ENCODE measurements around the gene CCDC73. TPM values are rescaled to one million over a fixed set of nuclear protein-coding genes. Genes with fewer than 3 reads are reported as not detected.
A peak's percentile ranks its signal among the peaks of the same experiment; 100 is the strongest.

CCDC73 gene
- polyA plus RNA-seq, 4 donors = 0.01 to 0.09 TPM; not detected in 2

DNA sequence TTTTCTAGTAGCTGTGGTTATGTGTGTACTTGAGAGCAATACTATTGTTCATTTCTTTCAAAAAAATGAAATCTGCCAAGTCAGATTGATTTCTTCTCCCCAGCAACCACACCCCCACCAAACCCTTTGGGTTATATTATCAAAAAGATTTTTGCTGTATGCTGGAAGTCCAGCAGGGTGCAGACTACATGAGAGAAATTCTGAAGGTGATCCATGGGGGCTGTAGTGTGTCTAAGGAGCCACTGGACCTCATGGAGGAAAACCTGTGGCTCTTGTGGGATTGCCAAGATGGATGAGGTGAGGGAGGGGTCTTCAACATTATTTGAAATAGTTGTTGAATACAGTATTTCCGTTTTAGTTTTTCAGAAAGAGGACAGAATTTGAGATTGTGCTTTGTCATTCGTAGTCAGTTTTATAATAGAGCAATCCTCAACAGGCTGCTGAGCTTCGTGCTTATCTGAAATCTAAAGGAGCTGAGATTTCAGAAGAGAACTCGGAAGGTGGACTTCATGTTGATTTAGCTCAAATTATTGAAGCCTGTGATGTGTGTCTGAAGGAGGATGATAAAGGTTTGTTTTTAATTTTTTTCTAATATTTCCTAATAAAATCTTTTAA is 207.8 kb downstream of the CCDC73 start:
- Histone ChIP-seq H3K27ac (ENCODE audit: low read depth in 1 of 3, low read length in 2 of 3) (no peak overlapping the region), H3K9me3 (ENCODE audit: control insufficient read depth in 2 of 2, insufficient read depth in 1 of 2, low read depth in 1 of 2, low read length in 1 of 2) (peaks cover 0 to 7% of the 10 kb centered on the region in 2 donors), H3K36me3 (ENCODE audit: control insufficient read depth in 3 of 3, insufficient read depth in 2 of 3, low read depth in 1 of 3, low read length in 3 of 3) (peaks cover 9 to 18% (median 18%) of the 10 kb centered on the region in 3 donors), H3K4me3 (ENCODE audit: low read depth in 1 of 3, low read length in 3 of 3) (no peak overlapping the region), H3K27me3 (ENCODE audit: control insufficient read depth in 3 of 3, insufficient read depth in 3 of 3, low read length in 3 of 3) (no peaks in the 10 kb centered on the region), H3K4me1 (ENCODE audit: control insufficient read depth in 3 of 3, insufficient read depth in 2 of 3, low read depth in 1 of 3, low read length in 2 of 3) (peaks cover 0 to 14% (median 4%) of the 10 kb centered on the region in 3 donors)
- 67 to 75% (median 75%) methylated on average over 4 of the region's 4 CpGs for WGBS, 3 donors
- no peak for DNase-seq
- no peak for FAIRE-seq

DNA sequence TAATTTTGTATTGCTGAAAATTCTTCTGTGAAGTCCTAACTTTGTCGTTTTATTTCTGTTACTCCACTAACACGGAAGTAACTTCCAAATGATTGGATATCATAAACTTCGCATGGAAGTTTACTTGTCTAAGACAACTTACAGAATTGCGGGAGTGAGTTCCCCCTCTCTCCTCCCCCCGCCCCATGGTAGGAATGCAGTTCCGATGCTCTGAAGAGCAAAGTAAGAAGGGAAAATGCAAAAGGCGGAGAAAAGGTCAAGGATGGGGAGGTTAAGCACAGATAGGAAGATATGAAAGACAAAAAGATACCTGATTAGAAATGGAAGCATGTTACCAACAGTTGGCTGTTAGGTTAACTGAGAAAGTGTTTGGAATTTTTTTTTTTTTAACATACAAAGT is 209.5 kb downstream of the CCDC73 start:
- FAIRE-seq = no peak
- peak; percentile 14 to 44 for DNase-seq
- Histone ChIP-seq H3K4me1 (ENCODE audit: control insufficient read depth in 3 of 3, insufficient read depth in 2 of 3, low read depth in 1 of 3, low read length in 2 of 3) (peaks cover 0 to 14% (median 4%) of the 10 kb centered on the region in 3 donors), H3K4me3 (ENCODE audit: low read depth in 1 of 3, low read length in 3 of 3) (peak overlapping the region in 2 of 3 donors; percentile 84 to 91), H3K9me3 (ENCODE audit: control insufficient read depth in 2 of 2, insufficient read depth in 1 of 2, low read depth in 1 of 2, low read length in 1 of 2) (peaks cover 0 to 7% of the 10 kb centered on the region in 2 donors), H3K27ac (ENCODE audit: low read depth in 1 of 3, low read length in 2 of 3) (peak overlapping the region in 1 of 3 donors; percentile 91), H3K27me3 (ENCODE audit: control insufficient read depth in 3 of 3, insufficient read depth in 3 of 3, low read length in 3 of 3) (no peaks in the 10 kb centered on the region), H3K36me3 (ENCODE audit: control insufficient read depth in 3 of 3, insufficient read depth in 2 of 3, low read depth in 1 of 3, low read length in 3 of 3) (peaks cover 4 to 13% (median 7%) of the 10 kb centered on the region in 3 donors)
- 5 to 9% (median 7%) methylated on average over 7 of the region's 7 CpGs for WGBS, 3 donors

DNA sequence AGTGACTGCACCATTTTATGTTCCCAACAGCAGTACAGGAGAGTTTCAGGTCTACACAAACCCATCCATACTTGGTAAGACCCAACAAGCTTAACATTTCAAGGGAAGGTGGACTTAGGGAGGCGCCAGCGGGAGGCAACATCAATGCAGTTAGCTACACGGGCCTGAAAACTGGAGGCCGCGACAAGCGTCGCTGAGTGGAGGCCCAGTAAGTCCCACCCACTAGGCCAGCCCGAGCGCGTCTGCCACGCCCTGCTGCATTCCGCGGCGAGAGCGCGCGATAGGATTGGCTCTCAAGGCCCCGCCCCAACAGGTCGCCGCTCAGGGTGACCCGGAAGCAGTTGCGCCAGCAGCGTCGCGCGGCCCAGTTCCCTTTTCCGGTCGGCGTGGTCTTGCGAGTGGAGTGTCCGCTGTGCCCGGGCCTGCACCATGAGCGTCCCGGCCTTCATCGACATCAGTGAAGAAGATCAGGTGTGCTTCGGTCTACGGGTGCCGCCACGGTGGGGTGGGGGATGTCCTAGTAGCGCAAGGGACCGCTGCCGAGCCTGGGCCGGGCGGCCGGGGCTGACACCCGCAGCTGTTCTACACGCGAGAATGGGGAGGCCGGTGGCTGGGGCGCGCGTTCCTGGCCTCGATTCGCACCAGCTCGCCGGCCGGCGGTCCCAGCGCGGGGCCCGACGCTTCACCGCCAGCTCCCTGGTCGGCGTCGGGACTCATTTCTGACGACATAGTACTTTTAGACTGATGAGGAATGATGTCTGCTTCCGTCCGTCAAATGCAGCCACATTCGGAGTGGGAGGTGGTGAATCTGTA is 210.8 kb downstream of the CCDC73 start, which contains the start of gene EIF3M:
Gene EIF3M (plus strand): TSS at position 373 of the 813 bp plus-strand sequence. CDS start 57 bp downstream, at position 430.
- no peaks in the 10 kb centered on the region for H3K27me3 ChIP-seq (ENCODE audit: control insufficient read depth in 3 of 3, insufficient read depth in 3 of 3, low read length in 3 of 3)
- peak within 1 kb of the TSS; percentile 85 to 91 (median 91) for H3K27ac ChIP-seq (ENCODE audit: low read depth in 1 of 3, low read length in 2 of 3)
- 0 to 1% (median 0%) methylated on average over 68 to 70 of the region's 70 CpGs for WGBS, 3 donors
- peaks cover 0 to 7% of the 10 kb centered on the region in 2 donors for H3K9me3 ChIP-seq (ENCODE audit: control insufficient read depth in 2 of 2, insufficient read depth in 1 of 2, low read depth in 1 of 2, low read length in 1 of 2)
- FAIRE-seq (no peak), DNase-seq (peak; percentile 96 to 98)
- peaks cover 0 to 5% (median 1%) of the 10 kb centered on the region in 3 donors for H3K36me3 ChIP-seq (ENCODE audit: control insufficient read depth in 3 of 3, insufficient read depth in 2 of 3, low read depth in 1 of 3, low read length in 3 of 3)
- H3K4me3 ChIP-seq (ENCODE audit: low read depth in 1 of 3, low read length in 3 of 3) = peak within 1 kb of the TSS; percentile 77 to 91 (median 84)
- peaks cover 0 to 14% (median 4%) of the 10 kb centered on the region in 3 donors for H3K4me1 ChIP-seq (ENCODE audit: control insufficient read depth in 3 of 3, insufficient read depth in 2 of 3, low read depth in 1 of 3, low read length in 2 of 3)

DNA sequence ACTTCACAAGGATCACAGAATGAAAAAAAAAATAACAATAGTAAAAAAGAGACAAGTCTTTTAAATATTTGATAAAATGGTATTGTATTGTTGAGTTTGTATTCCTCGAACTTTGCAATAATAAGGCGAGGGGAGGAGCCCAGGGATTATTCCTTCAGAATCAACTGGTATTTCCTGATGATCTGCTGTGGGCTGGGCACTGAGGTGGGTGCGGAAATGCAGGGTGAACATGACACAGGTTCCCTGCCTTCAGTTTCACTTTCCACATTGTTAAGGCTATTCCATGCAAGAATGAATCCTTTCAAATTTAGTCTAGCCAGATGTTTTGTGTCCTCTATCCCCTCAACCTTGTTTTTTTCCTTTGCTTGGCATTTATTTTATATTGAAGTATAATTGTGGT is 212.9 kb downstream of the CCDC73 start:
- WGBS, 3 donors = 44 to 72% (median 46%) methylated on average over 3 of the region's 3 CpGs
- DNase-seq (peak in 1 of 2 donors; percentile 52), FAIRE-seq (no peak)
- peaks cover 0 to 7% of the 10 kb centered on the region in 2 donors for H3K9me3 ChIP-seq (ENCODE audit: control insufficient read depth in 2 of 2, insufficient read depth in 1 of 2, low read depth in 1 of 2, low read length in 1 of 2)
- H3K36me3 ChIP-seq (ENCODE audit: control insufficient read depth in 3 of 3, insufficient read depth in 2 of 3, low read depth in 1 of 3, low read length in 3 of 3) = peaks cover 0 to under 1% (median 0%) of the 10 kb centered on the region in 3 donors
- H3K27me3 ChIP-seq (ENCODE audit: control insufficient read depth in 3 of 3, insufficient read depth in 3 of 3, low read length in 3 of 3) = no peaks in the 10 kb centered on the region
- no peak overlapping the region for H3K27ac ChIP-seq (ENCODE audit: low read depth in 1 of 3, low read length in 2 of 3)
- peaks cover 0 to 12% (median 4%) of the 10 kb centered on the region in 3 donors for H3K4me1 ChIP-seq (ENCODE audit: control insufficient read depth in 3 of 3, insufficient read depth in 2 of 3, low read depth in 1 of 3, low read length in 2 of 3)
- no peak overlapping the region for H3K4me3 ChIP-seq (ENCODE audit: low read depth in 1 of 3, low read length in 3 of 3)

DNA sequence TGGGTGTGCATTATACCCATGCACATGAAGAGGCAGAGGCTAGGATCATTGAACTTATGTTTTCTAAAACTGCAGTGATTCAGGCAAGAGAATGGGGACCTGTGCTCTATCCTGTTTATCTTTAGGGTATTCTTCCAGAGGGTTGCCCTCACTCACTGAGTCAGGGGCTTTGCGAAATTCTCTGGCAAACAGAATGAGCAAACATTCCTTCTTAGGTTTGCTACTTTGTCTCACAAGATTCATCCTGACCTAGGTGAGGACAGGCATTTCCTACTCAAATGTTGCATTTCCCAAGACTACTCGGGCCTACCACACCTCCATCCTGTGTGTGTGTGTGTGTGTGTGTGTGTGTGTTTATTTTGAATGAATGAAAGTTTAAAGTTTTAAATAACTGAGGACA is 213.5 kb downstream of the CCDC73 start:
- 75 to 77% (median 76%) methylated on average over 2 of the region's 2 CpGs for WGBS, 3 donors
- DNase-seq = no peak
- H3K36me3 ChIP-seq (ENCODE audit: control insufficient read depth in 3 of 3, insufficient read depth in 2 of 3, low read depth in 1 of 3, low read length in 3 of 3) = no peaks in the 10 kb centered on the region
- no peak for FAIRE-seq
- H3K9me3 ChIP-seq (ENCODE audit: control insufficient read depth in 2 of 2, insufficient read depth in 1 of 2, low read depth in 1 of 2, low read length in 1 of 2) = peaks cover 0 to 7% of the 10 kb centered on the region in 2 donors
- no peaks in the 10 kb centered on the region for H3K27me3 ChIP-seq (ENCODE audit: control insufficient read depth in 3 of 3, insufficient read depth in 3 of 3, low read length in 3 of 3)
- no peak overlapping the region for H3K27ac ChIP-seq (ENCODE audit: low read depth in 1 of 3, low read length in 2 of 3)
- H3K4me1 ChIP-seq (ENCODE audit: control insufficient read depth in 3 of 3, insufficient read depth in 2 of 3, low read depth in 1 of 3, low read length in 2 of 3) = peaks cover 0 to 7% (median 4%) of the 10 kb centered on the region in 3 donors
- no peak overlapping the region for H3K4me3 ChIP-seq (ENCODE audit: low read depth in 1 of 3, low read length in 3 of 3)

DNA sequence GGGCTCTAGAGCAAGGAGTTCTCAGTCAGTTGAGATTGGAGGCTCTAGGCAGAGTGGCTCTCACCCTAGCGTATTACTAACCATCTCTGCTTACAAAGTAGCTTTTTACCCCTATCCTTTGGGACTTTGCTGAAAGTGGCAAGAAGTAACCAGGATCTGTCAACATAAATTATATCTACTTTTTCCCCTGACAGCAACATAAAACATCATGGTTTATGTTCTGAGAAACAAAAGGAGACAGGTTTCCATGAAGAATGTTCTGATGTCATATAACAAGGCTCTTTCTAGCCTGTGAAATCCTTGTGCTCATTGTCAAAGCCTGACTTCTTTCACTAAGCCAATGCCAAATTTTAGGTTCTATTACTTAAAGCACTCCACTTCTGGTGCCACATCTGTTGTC is 218.0 kb downstream of the CCDC73 start:
- no peak for DNase-seq
- Histone ChIP-seq H3K4me1 (ENCODE audit: control insufficient read depth in 3 of 3, insufficient read depth in 2 of 3, low read depth in 1 of 3, low read length in 2 of 3) (no peaks in the 10 kb centered on the region), H3K27me3 (ENCODE audit: control insufficient read depth in 3 of 3, insufficient read depth in 3 of 3, low read length in 3 of 3) (peaks cover 0 to 3% (median 0%) of the 10 kb centered on the region in 3 donors), H3K27ac (ENCODE audit: low read depth in 1 of 3, low read length in 2 of 3) (no peak overlapping the region), H3K4me3 (ENCODE audit: low read depth in 1 of 3, low read length in 3 of 3) (no peak overlapping the region), H3K36me3 (ENCODE audit: control insufficient read depth in 3 of 3, insufficient read depth in 2 of 3, low read depth in 1 of 3, low read length in 3 of 3) (no peaks in the 10 kb centered on the region), H3K9me3 (ENCODE audit: control insufficient read depth in 2 of 2, insufficient read depth in 1 of 2, low read depth in 1 of 2, low read length in 1 of 2) (no peaks in the 10 kb centered on the region)
- FAIRE-seq = no peak
- WGBS, 3 donors = 90 to 100% (median 96%) methylated on average over 1 of the region's 1 CpG

DNA sequence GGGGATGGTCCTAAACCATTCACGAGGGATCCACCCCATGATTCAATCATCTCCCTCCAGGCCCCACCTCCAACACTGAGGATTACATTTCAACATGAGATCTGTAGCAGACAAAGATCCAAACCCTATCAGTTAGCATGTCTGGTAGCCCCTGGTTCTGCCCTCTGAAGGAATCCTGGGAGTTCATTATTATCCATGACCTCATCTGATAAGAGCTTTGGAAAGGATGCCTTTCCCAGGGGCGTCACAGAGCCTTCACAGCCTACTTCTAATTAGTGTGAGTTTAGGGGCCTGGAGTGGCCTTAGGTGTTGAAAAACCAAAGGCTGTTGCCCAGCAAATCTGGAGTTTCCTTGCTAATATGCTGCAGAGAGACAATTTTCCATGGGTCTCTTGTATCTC is 219.4 kb downstream of the CCDC73 start:
- peaks cover 0 to 3% (median 0%) of the 10 kb centered on the region in 3 donors for H3K27me3 ChIP-seq (ENCODE audit: control insufficient read depth in 3 of 3, insufficient read depth in 3 of 3, low read length in 3 of 3)
- WGBS, 3 donors = 54 to 70% (median 63%) methylated on average over 2 of the region's 2 CpGs
- no peak overlapping the region for H3K27ac ChIP-seq (ENCODE audit: low read depth in 1 of 3, low read length in 2 of 3)
- DNase-seq (no peak), FAIRE-seq (no peak)
- no peak overlapping the region for H3K4me3 ChIP-seq (ENCODE audit: low read depth in 1 of 3, low read length in 3 of 3)
- no peaks in the 10 kb centered on the region for H3K4me1 ChIP-seq (ENCODE audit: control insufficient read depth in 3 of 3, insufficient read depth in 2 of 3, low read depth in 1 of 3, low read length in 2 of 3)
- H3K36me3 ChIP-seq (ENCODE audit: control insufficient read depth in 3 of 3, insufficient read depth in 2 of 3, low read depth in 1 of 3, low read length in 3 of 3) = no peaks in the 10 kb centered on the region
- H3K9me3 ChIP-seq (ENCODE audit: control insufficient read depth in 2 of 2, insufficient read depth in 1 of 2, low read depth in 1 of 2, low read length in 1 of 2) = no peaks in the 10 kb centered on the region

DNA sequence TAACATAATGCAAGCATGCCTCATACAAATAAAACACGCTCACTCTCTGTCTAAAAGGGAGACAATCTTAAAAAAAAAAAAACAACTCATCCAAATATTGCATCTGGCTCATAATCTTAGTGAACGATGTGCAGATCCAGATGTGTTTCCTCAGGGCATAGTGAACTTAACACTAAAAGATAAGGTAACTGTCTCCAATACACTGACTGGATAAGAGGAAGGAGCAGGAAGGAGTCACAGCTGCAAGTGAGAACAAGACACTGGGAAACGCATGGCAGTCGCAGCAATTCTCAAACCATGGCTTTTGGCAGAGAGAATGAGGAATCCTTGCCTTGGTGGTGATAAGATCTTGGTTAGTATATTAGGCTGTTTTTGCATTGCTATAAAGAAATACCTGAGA is 220.0 kb downstream of the CCDC73 start:
- Histone ChIP-seq H3K4me3 (ENCODE audit: low read depth in 1 of 3, low read length in 3 of 3) (no peak overlapping the region), H3K27ac (ENCODE audit: low read depth in 1 of 3, low read length in 2 of 3) (no peak overlapping the region), H3K4me1 (ENCODE audit: control insufficient read depth in 3 of 3, insufficient read depth in 2 of 3, low read depth in 1 of 3, low read length in 2 of 3) (no peaks in the 10 kb centered on the region), H3K36me3 (ENCODE audit: control insufficient read depth in 3 of 3, insufficient read depth in 2 of 3, low read depth in 1 of 3, low read length in 3 of 3) (no peaks in the 10 kb centered on the region), H3K9me3 (ENCODE audit: control insufficient read depth in 2 of 2, insufficient read depth in 1 of 2, low read depth in 1 of 2, low read length in 1 of 2) (no peaks in the 10 kb centered on the region), H3K27me3 (ENCODE audit: control insufficient read depth in 3 of 3, insufficient read depth in 3 of 3, low read length in 3 of 3) (peaks cover 0 to 3% (median 0%) of the 10 kb centered on the region in 3 donors)
- 81 to 91% (median 83%) methylated on average over 4 of the region's 4 CpGs for WGBS, 3 donors
- DNase-seq = no peak
- FAIRE-seq = no peak

All from small intestine (tissue), 7 donors.